Ovary (tissue), 3 donors: Measurements from ENCODE around the gene KRT72.

Source experiments
- EP300 ChIP-seq: sonication (generic); formaldehyde crosslinking; IDR thresholded peaks from one replicate; pipeline ENCODE4 v1.6.1; 2017; ENCODE audit warnings: antibody characterized with exemption
- TF ChIP-seq, protein P1 (sequence below), 3 donors: fragments of 450-650 bp in 2 of 3; fragments of 200-600 bp in 1 of 3; IDR thresholded peaks; one replicate each; pipeline versions ENCODE4 v1.5.1 to v1.8.0; 2016 to 2022; ENCODE audit warnings: antibody characterized with exemption in 3 of 3, mild to moderate bottlenecking in 1 of 3
- donor health status: DM: no; HTN: no; CAD: no.

DNA sequence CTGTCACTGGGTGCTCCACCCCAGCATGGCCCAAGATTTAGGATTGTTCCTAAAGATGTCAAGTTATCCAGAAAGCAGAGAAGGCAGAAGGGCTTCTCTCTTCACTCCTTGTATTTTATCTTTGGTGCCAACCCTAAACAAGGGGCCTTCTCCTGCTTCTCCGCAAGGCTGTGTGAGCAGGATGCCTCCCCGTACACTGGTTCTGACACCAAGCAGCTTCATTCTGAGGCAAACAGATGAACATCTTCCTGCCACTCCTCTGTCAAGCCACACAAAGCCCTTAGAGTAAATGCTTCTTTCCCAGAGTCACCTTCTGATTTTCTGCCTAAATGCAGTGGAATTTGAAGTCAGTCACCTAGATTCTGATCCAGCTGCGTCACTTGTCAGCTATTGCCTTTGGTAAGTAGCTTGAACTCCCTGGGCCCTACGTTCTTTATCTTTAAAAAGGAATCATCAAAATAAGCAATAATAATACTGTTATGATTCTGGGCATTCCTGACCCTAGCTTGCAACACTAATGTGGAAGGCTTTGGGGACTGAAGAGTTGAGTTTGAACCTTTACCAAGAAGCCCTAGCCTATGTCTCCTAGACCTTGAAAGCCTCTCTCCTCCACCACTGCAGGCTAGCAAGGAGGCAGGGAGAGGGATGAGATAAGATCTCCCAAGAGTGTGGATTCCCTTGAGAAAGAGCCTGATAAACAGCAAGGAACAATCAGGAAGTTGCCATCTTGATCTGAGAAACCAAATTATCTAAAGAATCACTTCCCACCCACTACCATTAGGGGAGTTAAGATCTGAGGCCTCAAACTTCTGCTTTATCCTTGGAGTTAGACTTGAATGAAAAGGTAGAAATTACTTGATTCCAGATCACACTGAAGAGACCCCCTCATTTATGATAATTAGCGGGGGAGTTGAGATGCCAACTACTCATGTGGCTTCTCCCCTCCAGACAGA, 11.4 kb upstream of the KRT72 start:
- TF ChIP-seq, protein P1, sequence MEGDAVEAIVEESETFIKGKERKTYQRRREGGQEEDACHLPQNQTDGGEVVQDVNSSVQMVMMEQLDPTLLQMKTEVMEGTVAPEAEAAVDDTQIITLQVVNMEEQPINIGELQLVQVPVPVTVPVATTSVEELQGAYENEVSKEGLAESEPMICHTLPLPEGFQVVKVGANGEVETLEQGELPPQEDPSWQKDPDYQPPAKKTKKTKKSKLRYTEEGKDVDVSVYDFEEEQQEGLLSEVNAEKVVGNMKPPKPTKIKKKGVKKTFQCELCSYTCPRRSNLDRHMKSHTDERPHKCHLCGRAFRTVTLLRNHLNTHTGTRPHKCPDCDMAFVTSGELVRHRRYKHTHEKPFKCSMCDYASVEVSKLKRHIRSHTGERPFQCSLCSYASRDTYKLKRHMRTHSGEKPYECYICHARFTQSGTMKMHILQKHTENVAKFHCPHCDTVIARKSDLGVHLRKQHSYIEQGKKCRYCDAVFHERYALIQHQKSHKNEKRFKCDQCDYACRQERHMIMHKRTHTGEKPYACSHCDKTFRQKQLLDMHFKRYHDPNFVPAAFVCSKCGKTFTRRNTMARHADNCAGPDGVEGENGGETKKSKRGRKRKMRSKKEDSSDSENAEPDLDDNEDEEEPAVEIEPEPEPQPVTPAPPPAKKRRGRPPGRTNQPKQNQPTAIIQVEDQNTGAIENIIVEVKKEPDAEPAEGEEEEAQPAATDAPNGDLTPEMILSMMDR (IDR thresholded peaks at IDR 0.05), result no peak
- no peak for TF ChIP-seq EP300
